Measurements from ENCODE around the gene CD59. TPM values are rescaled to one million over a fixed set of nuclear protein-coding genes. Genes with fewer than 3 reads are reported as not detected.

The CD59 gene
- total and polyA plus RNA-seq, 9 of the 15 experiments (the other 6 are each of a cell fraction or from before 2014, with no cell fraction given), result 38.1 to 338 (median 173) TPM

GRCh38 chr11:33682019-33682418 is 54.2 kb downstream of the CD59 start:
- H3K27me3 ChIP-seq (ENCODE audit: control insufficient read depth in 2 of 2, insufficient read depth in 2 of 2, low read length in 2 of 2), result peaks cover 5 to 14% of the 10 kb centered on the region in 2 experiments; a peak in 3 of 5 replicates
- no peak overlapping the region for H3K27ac ChIP-seq (ENCODE audit: extremely low read depth, low read depth, low read length)
- intact Hi-C loops (cut with micrococcal nuclease) (loop anchor here (5.0 kb wide), 1 partner anchor 720 kb away; no protein-coding TSS in a partner anchor), in situ Hi-C loops (cut with MboI) (no loop called here)
- no peaks in the 10 kb centered on the region for H3K4me1 ChIP-seq (replicated peaks in 1 of 2; ENCODE audit: control insufficient read depth in 2 of 2, insufficient read depth in 2 of 2, low read length in 2 of 2)
- 0% methylated on average over 3 of the region's 3 CpGs for WGBS (ENCODE audit: insufficient coverage, low coverage, missing lambda C conversion rate)
- TF ChIP-seq CGGBP1 (CRISPR knock-in tag; IDR thresholded peaks at IDR 0.05), result no peak
- no peak for TF ChIP-seq SRSF1 (IDR thresholded peaks at IDR 0.05; ENCODE audit: low read depth, low read length)
- TF ChIP-seq CTCF (IDR thresholded peaks at IDR 0.05 in 2 of 3, conservative IDR thresholded peaks at IDR 0.05 in 1 of 3; ENCODE audit: insufficient read depth in 2 of 3, low read depth in 1 of 3, low read length in 3 of 3), result no peak
- no peak for TF ChIP-seq CBFA2T3 (IDR thresholded peaks at IDR 0.05)
- TF ChIP-seq FOXJ2 (tag; IDR thresholded peaks at IDR 0.05), result no peak
- no peak for TF ChIP-seq FOXP1 (CRISPR knock-in tag; IDR thresholded peaks at IDR 0.05)
- no peak for TF ChIP-seq RB1 (IDR thresholded peaks at IDR 0.05; ENCODE audit: low read depth)
- TF ChIP-seq ZNF778 (CRISPR knock-in tag; IDR thresholded peaks at IDR 0.05), result no peak
- no peak for TF ChIP-seq ELF2 (CRISPR knock-in tag; IDR thresholded peaks at IDR 0.05)
- no peak for TF ChIP-seq ADNP (tag; IDR thresholded peaks at IDR 0.05)
- TF ChIP-seq TEAD2 (tag; IDR thresholded peaks at IDR 0.05), result no peak
- no peak for TF ChIP-seq TBL1XR1 (IDR thresholded peaks at IDR 0.05; ENCODE audit: low read length in 2 of 2)
- TF ChIP-seq MLLT1 (IDR thresholded peaks at IDR 0.05), result no peak
- TF ChIP-seq GATA2 (CRISPR knock-in tag; IDR thresholded peaks at IDR 0.05), result no peak
- TF ChIP-seq AFF4 (CRISPR knock-in tag; IDR thresholded peaks at IDR 0.05), result no peak
- no peak for TF ChIP-seq MTA3 (IDR thresholded peaks at IDR 0.05; ENCODE audit: borderline replicate concordance)
- no peak for TF ChIP-seq FOXA1 (IDR thresholded peaks at IDR 0.05; ENCODE audit: borderline replicate concordance)
- no peak overlapping the region for H3K9ac ChIP-seq (ENCODE audit: insufficient read depth in 1 of 2, low read depth in 2 of 2, low read length in 2 of 2)
- H4K20me1 ChIP-seq (replicated peaks; ENCODE audit: control insufficient read depth, insufficient read depth, low read length), result no peaks in the 10 kb centered on the region
- ChIA-PET CTCF (ENCODE audit: low intra/inter-chr PET ratio) (no interaction called here), POLR2A (interaction anchor here (0.5 kb wide), 1 partner anchor 614 kb away, joined by 3 read pairs; no protein-coding TSS in a partner anchor)
- no TSS peak for BruUV-seq (replicated peaks)
- no peaks in the 10 kb centered on the region for H3K79me2 ChIP-seq (ENCODE audit: control insufficient read depth, insufficient read depth, low read length)
- no peaks in the 10 kb centered on the region for H3K9me3 ChIP-seq (replicated peaks; ENCODE audit: control insufficient read depth, insufficient read depth, low read depth, low read length)
- DNase-seq (ENCODE audit: extremely low read depth in 1 of 4, low spot score in 3 of 4) (no peak), FAIRE-seq (no peak), ATAC-seq (no peak)
- H3K36me3 ChIP-seq (ENCODE audit: control insufficient read depth, insufficient read depth, low read length), result no peaks in the 10 kb centered on the region
- H3K9me1 ChIP-seq (ENCODE audit: control insufficient read depth, insufficient read depth, low read length), result no peaks in the 10 kb centered on the region
- no peak overlapping the region for H2AFZ ChIP-seq (ENCODE audit: low read depth, low read length)
- no peak overlapping the region for H3K4me3 ChIP-seq
- no peak overlapping the region for H3K4me2 ChIP-seq (ENCODE audit: insufficient read depth, low read length)

All from K562 (cell line).